Chondrocyte (in vitro differentiated cells): Measurements from ENCODE around the gene RHOG. TPM values are rescaled to one million over a fixed set of nuclear protein-coding genes. Genes with fewer than 3 reads are reported as not detected.
A peak's percentile ranks its signal among the peaks of the same experiment; 100 is the strongest.

ENCODE experiments used
- DNase-seq: peaks from one replicate; pipeline ENCODE4 v3.0.0; 2021; ENCODE audit warnings: mixed read lengths, low spot score
- H3K27ac Mint-ChIP-seq: one replicate; pipeline ENCODE4 v1.8.0; 2021; ENCODE audit warnings: mild to moderate bottlenecking, moderate library complexity, mixed read lengths; ENCODE audit not compliant: unreplicated experiment
- H3K27me3 Mint-ChIP-seq: 2 replicates; pipeline ENCODE4 v1.8.0; 2021; ENCODE audit warnings: low read depth, mixed read lengths
- H3K36me3 Mint-ChIP-seq: 2 replicates; pipeline ENCODE4 v1.8.0; 2021; ENCODE audit warnings: low read depth, mixed read lengths
- H3K4me1 Mint-ChIP-seq: 2 replicates; pipeline ENCODE4 v1.8.0; 2021; ENCODE audit warnings: low read depth, mild to moderate bottlenecking, mixed read lengths
- H3K4me3 Mint-ChIP-seq: one replicate; pipeline ENCODE4 v1.8.0; 2021; ENCODE audit warnings: mild to moderate bottlenecking, moderate library complexity, mixed read lengths; ENCODE audit not compliant: unreplicated experiment
- H3K9me3 Mint-ChIP-seq: 2 replicates; pipeline ENCODE4 v1.8.0; 2021; ENCODE audit warnings: low read depth, mixed read lengths
- long read RNA-seq: library from polyadenylated mRNA; stranded (forward); transcript quantifications from one replicate; pipeline ENCODE4 v2.0.0, GENCODE V29; 2021
- total RNA-seq: library from RNA; stranded (reverse); gene quantifications from 3 replicates; pipeline ENCODE4 v1.2.1, GENCODE V29; 2021
- TF ChIP-seq, protein P1 (sequence below): fragments of 200-600 bp; sonication (generic); IDR thresholded peaks from 2 replicates; pipeline ENCODE4 v1.5.0; 2021; ENCODE audit warnings: antibody characterized with exemption, mild to moderate bottlenecking, moderate library complexity

Gene RHOG
- 36.8 to 44.8 TPM (median 38.9 TPM) in 3 replicates for total RNA-seq
- long read RNA-seq, transcript RHOG-201 (2 exons, 1,319 nt), result major isoform, 30 of 33 reads
- long read RNA-seq, partial matches to known transcripts, result 3 of 33 reads
- long read RNA-seq, other reads (novel, unspliced or antisense), result 0 of 33 reads

- Mint-ChIP-seq H3K36me3 (no peaks in the 10 kb centered on the region), H3K27ac (peak within 1 kb of the TSS; percentile 94)
- DNase-seq, result no peak
Measured at GRCh38 chr11:3840870-3841425, at the start of gene RHOG. Gene RHOG (minus strand): TSS chr11:3840959. CDS start chr11:3828138, 12,821 bp downstream.

DNA sequence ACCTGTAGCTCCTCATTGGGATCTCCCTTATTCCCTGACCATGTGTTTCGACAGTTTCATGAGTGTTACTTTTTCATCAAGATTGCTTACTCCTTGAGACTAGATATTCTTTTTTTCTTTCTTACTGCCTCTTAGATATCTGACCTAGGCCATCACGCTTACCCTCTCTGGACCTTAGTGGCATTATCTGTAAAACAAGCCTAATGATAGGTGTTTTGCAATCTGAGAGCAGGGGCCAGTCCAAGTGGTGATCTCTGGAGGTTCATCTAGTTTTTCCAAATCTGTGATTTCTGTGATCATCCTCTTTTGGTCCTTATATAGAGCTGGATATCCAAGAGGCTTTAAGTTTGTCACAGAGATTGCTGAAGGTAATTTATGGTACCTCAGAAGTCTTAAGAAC is 49.3 kb upstream of the RHOG start:
- peaks cover 2% of the 10 kb centered on the region for H3K36me3 Mint-ChIP-seq
- H3K27ac Mint-ChIP-seq, result no peak overlapping the region
- TF ChIP-seq, protein P1, sequence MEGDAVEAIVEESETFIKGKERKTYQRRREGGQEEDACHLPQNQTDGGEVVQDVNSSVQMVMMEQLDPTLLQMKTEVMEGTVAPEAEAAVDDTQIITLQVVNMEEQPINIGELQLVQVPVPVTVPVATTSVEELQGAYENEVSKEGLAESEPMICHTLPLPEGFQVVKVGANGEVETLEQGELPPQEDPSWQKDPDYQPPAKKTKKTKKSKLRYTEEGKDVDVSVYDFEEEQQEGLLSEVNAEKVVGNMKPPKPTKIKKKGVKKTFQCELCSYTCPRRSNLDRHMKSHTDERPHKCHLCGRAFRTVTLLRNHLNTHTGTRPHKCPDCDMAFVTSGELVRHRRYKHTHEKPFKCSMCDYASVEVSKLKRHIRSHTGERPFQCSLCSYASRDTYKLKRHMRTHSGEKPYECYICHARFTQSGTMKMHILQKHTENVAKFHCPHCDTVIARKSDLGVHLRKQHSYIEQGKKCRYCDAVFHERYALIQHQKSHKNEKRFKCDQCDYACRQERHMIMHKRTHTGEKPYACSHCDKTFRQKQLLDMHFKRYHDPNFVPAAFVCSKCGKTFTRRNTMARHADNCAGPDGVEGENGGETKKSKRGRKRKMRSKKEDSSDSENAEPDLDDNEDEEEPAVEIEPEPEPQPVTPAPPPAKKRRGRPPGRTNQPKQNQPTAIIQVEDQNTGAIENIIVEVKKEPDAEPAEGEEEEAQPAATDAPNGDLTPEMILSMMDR, result no peak
- H3K9me3 Mint-ChIP-seq, result no peaks in the 10 kb centered on the region
- H3K4me1 Mint-ChIP-seq, result peaks cover 12% of the 10 kb centered on the region
- DNase-seq, result no peak
- no peaks in the 10 kb centered on the region for H3K27me3 Mint-ChIP-seq
- H3K4me3 Mint-ChIP-seq, result no peak overlapping the region

More at GRCh38 chr11:3840870-3841425, at the start of gene RHOG:
- TF ChIP-seq, protein P1, result no peak
- H3K4me3 Mint-ChIP-seq, result peak within 1 kb of the TSS; percentile 81
- peaks cover 31% of the 10 kb centered on the region for H3K4me1 Mint-ChIP-seq
- no peaks in the 10 kb centered on the region for H3K27me3 Mint-ChIP-seq
- H3K9me3 Mint-ChIP-seq, result no peaks in the 10 kb centered on the region

DNA sequence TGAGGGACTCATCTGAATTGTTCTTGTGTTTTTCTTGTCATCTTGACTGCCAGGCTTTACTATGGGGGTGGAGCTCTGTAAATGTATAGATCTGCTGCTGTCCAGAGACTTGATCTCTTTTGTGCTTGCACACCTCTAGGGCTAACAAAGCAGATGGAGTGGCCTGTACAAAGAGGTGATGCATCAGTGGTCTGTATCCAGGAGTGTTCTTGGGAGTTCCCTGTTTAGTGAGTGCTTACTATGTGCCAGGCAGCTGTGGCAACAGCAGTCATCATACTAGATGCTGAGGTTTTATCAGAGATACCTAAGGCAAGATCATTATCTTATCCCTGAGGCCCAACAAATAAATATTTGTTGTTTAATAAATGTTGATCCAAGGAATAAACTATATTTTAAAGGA is 48.1 kb upstream of the RHOG start:
- TF ChIP-seq, protein P1, result no peak
- Mint-ChIP-seq H3K4me3 (no peak overlapping the region), H3K27ac (no peak overlapping the region), H3K4me1 (peaks cover 4% of the 10 kb centered on the region), H3K27me3 (no peaks in the 10 kb centered on the region), H3K36me3 (peaks cover 2% of the 10 kb centered on the region), H3K9me3 (no peaks in the 10 kb centered on the region)
- DNase-seq, result no peak

DNA sequence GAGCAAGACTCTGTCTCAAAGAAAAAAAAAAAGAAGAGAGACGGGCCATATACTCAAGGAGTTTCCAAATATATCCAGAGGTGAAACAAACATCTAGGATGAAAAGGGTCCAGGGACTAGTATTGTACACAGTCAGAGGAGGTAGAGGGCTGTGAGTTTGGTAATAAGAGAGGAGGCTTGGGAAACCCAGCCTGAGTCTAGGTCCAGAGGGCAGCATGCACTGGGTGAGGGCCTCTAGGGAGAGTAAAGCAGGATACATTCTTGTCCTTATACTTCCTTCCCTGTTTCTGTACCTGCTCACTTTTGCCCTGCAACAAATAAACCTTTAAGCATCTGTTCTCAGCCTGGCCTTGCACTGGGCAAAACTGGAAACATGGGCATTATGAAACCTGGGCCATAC is 46.2 kb upstream of the RHOG start:
- no peaks in the 10 kb centered on the region for H3K4me1 Mint-ChIP-seq
- no peak overlapping the region for H3K4me3 Mint-ChIP-seq
- no peaks in the 10 kb centered on the region for H3K27me3 Mint-ChIP-seq
- peaks cover 2% of the 10 kb centered on the region for H3K36me3 Mint-ChIP-seq
- H3K9me3 Mint-ChIP-seq, result no peaks in the 10 kb centered on the region
- no peak overlapping the region for H3K27ac Mint-ChIP-seq
- TF ChIP-seq, protein P1, result no peak
- no peak for DNase-seq

DNA sequence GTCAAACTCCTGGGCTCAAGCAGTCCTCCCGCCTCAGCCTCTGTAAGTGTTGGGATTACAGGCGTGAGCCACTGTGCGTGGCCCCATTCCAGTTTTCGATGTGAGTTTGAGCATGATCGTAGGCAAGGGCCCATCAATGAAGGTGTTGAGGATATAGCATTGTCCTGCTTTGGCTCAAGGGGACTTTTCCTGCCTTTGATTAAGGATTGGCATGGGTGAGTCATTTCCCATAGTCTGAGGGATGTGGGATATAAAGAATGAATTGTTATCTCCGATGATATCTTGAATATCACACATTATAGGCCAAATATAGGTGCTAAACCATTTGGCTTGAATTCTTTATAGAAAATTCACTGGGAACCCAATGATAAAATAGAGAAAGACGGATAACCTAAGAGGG is 45.1 kb upstream of the RHOG start:
- peaks cover 2% of the 10 kb centered on the region for H3K36me3 Mint-ChIP-seq
- peaks cover 3% of the 10 kb centered on the region for H3K4me1 Mint-ChIP-seq
- H3K27ac Mint-ChIP-seq, result no peak overlapping the region
- no peak for DNase-seq
- TF ChIP-seq, protein P1, result no peak
- H3K27me3 Mint-ChIP-seq, result no peaks in the 10 kb centered on the region
- H3K9me3 Mint-ChIP-seq, result no peaks in the 10 kb centered on the region
- H3K4me3 Mint-ChIP-seq, result no peak overlapping the region
